Measurements from ENCODE around the gene RAB11FIP3.
A peak's percentile ranks its signal among the peaks of the same experiment; 100 is the strongest.

RAB11FIP3 gene

GRCh38 chr16:426906-427249, 1.4 kb downstream of the RAB11FIP3 start:
- Histone ChIP-seq H3K4me3 (ENCODE audit: extremely low read depth, insufficient read depth, low read length, poor library complexity, severe bottlenecking) (peak overlapping the region; percentile 72), H3K4me1 (ENCODE audit: control insufficient read depth, insufficient read depth, low read length, poor library complexity, severe bottlenecking) (peaks cover 19% of the 10 kb centered on the region), H3K27ac (ENCODE audit: low read depth, low read length, severe bottlenecking) (no peak overlapping the region), H3K36me3 (ENCODE audit: control insufficient read depth, insufficient read depth, low read length) (peaks cover 11% of the 10 kb centered on the region), H3K9me3 (ENCODE audit: control insufficient read depth, low read length) (no peaks in the 10 kb centered on the region)
- WGBS, 2 experiments (ENCODE audit: insufficient coverage in 2 of 2) = 18 to 20% methylated on average over 8 to 9 of the region's 13 CpGs

- 82 to 90% methylated on average over 5 to 8 of the region's 10 CpGs for WGBS, 2 experiments (ENCODE audit: insufficient coverage in 2 of 2)
- Histone ChIP-seq H3K9me3 (ENCODE audit: control insufficient read depth, low read length) (no peaks in the 10 kb centered on the region), H3K4me1 (ENCODE audit: control insufficient read depth, insufficient read depth, low read length, poor library complexity, severe bottlenecking) (peaks cover 19% of the 10 kb centered on the region), H3K4me3 (ENCODE audit: extremely low read depth, insufficient read depth, low read length, poor library complexity, severe bottlenecking) (peak overlapping the region; percentile 72), H3K36me3 (ENCODE audit: control insufficient read depth, insufficient read depth, low read length) (peaks cover 11% of the 10 kb centered on the region), H3K27ac (ENCODE audit: low read depth, low read length, severe bottlenecking) (no peak overlapping the region)
Measured at GRCh38 chr16:427250-427649, 1.8 kb downstream of the RAB11FIP3 start.

- 97 to 98% methylated on average over 7 of the region's 7 CpGs for WGBS, 2 experiments (ENCODE audit: insufficient coverage in 2 of 2)
- H3K9me3 ChIP-seq (ENCODE audit: control insufficient read depth, low read length) = no peaks in the 10 kb centered on the region
- no peak overlapping the region for H3K27ac ChIP-seq (ENCODE audit: low read depth, low read length, severe bottlenecking)
- H3K36me3 ChIP-seq (ENCODE audit: control insufficient read depth, insufficient read depth, low read length) = peaks cover 21% of the 10 kb centered on the region
- H3K4me3 ChIP-seq (ENCODE audit: extremely low read depth, insufficient read depth, low read length, poor library complexity, severe bottlenecking) = no peak overlapping the region
- peaks cover 8% of the 10 kb centered on the region for H3K4me1 ChIP-seq (ENCODE audit: control insufficient read depth, insufficient read depth, low read length, poor library complexity, severe bottlenecking)
Measured at GRCh38 chr16:430904-431303, 5.5 kb downstream of the RAB11FIP3 start.

- Histone ChIP-seq H3K4me1 (ENCODE audit: control insufficient read depth, insufficient read depth, low read length, poor library complexity, severe bottlenecking) (peaks cover 8% of the 10 kb centered on the region), H3K36me3 (ENCODE audit: control insufficient read depth, insufficient read depth, low read length) (peaks cover 13% of the 10 kb centered on the region), H3K9me3 (ENCODE audit: control insufficient read depth, low read length) (no peaks in the 10 kb centered on the region), H3K4me3 (ENCODE audit: extremely low read depth, insufficient read depth, low read length, poor library complexity, severe bottlenecking) (no peak overlapping the region), H3K27ac (ENCODE audit: low read depth, low read length, severe bottlenecking) (no peak overlapping the region)
- whole genome bisulfite sequencing, 2 experiments (ENCODE audit: insufficient coverage in 2 of 2) = 96 to 98% methylated on average over 4 to 6 of the region's 6 CpGs
Measured at GRCh38 chr16:440627-441026, 15.2 kb downstream of the RAB11FIP3 start.

- Histone ChIP-seq H3K9me3 (ENCODE audit: control insufficient read depth, low read length) (no peaks in the 10 kb centered on the region), H3K27ac (ENCODE audit: low read depth, low read length, severe bottlenecking) (no peak overlapping the region), H3K4me3 (ENCODE audit: extremely low read depth, insufficient read depth, low read length, poor library complexity, severe bottlenecking) (no peak overlapping the region), H3K36me3 (ENCODE audit: control insufficient read depth, insufficient read depth, low read length) (peaks cover 13% of the 10 kb centered on the region), H3K4me1 (ENCODE audit: control insufficient read depth, insufficient read depth, low read length, poor library complexity, severe bottlenecking) (peaks cover 8% of the 10 kb centered on the region)
- WGBS, 2 experiments (ENCODE audit: insufficient coverage in 2 of 2) = 97% methylated on average over 4 to 5 of the region's 6 CpGs
Measured at GRCh38 chr16:441447-441846, 16.0 kb downstream of the RAB11FIP3 start.

GRCh38 chr16:442976-443375, 17.5 kb downstream of the RAB11FIP3 start:
- Histone ChIP-seq H3K36me3 (ENCODE audit: control insufficient read depth, insufficient read depth, low read length) (peaks cover 13% of the 10 kb centered on the region), H3K4me3 (ENCODE audit: extremely low read depth, insufficient read depth, low read length, poor library complexity, severe bottlenecking) (no peak overlapping the region), H3K9me3 (ENCODE audit: control insufficient read depth, low read length) (no peaks in the 10 kb centered on the region), H3K27ac (ENCODE audit: low read depth, low read length, severe bottlenecking) (no peak overlapping the region), H3K4me1 (ENCODE audit: control insufficient read depth, insufficient read depth, low read length, poor library complexity, severe bottlenecking) (peaks cover 8% of the 10 kb centered on the region)
- WGBS, 2 experiments (ENCODE audit: insufficient coverage in 2 of 2) = 80 to 96% methylated on average over 1 to 4 of the region's 6 CpGs

GRCh38 chr16:444027-444426, 18.6 kb downstream of the RAB11FIP3 start:
- WGBS, 2 experiments (ENCODE audit: insufficient coverage in 2 of 2) = 95 to 100% methylated on average over 7 to 9 of the region's 10 CpGs
- Histone ChIP-seq H3K4me1 (ENCODE audit: control insufficient read depth, insufficient read depth, low read length, poor library complexity, severe bottlenecking) (peaks cover 8% of the 10 kb centered on the region), H3K36me3 (ENCODE audit: control insufficient read depth, insufficient read depth, low read length) (peaks cover 13% of the 10 kb centered on the region), H3K9me3 (ENCODE audit: control insufficient read depth, low read length) (no peaks in the 10 kb centered on the region), H3K27ac (ENCODE audit: low read depth, low read length, severe bottlenecking) (no peak overlapping the region), H3K4me3 (ENCODE audit: extremely low read depth, insufficient read depth, low read length, poor library complexity, severe bottlenecking) (no peak overlapping the region)

GRCh38 chr16:445566-445965, 20.1 kb downstream of the RAB11FIP3 start:
- 95% methylated on average over 3 of the region's 4 CpGs for WGBS, 2 experiments (ENCODE audit: insufficient coverage in 2 of 2)

GRCh38 chr16:450385-450784, 24.9 kb downstream of the RAB11FIP3 start:
- H3K27ac ChIP-seq (ENCODE audit: low read depth, low read length, severe bottlenecking) = no peak overlapping the region
- no peak overlapping the region for H3K4me3 ChIP-seq (ENCODE audit: extremely low read depth, insufficient read depth, low read length, poor library complexity, severe bottlenecking)
- 86 to 100% methylated on average over 2 to 5 of the region's 8 CpGs for WGBS, 2 experiments (ENCODE audit: insufficient coverage in 2 of 2)
- peaks cover 3% of the 10 kb centered on the region for H3K36me3 ChIP-seq (ENCODE audit: control insufficient read depth, insufficient read depth, low read length)
- no peaks in the 10 kb centered on the region for H3K4me1 ChIP-seq (ENCODE audit: control insufficient read depth, insufficient read depth, low read length, poor library complexity, severe bottlenecking)
- H3K9me3 ChIP-seq (ENCODE audit: control insufficient read depth, low read length) = no peaks in the 10 kb centered on the region

More at GRCh38 chr16:445566-445965, 20.1 kb downstream of the RAB11FIP3 start:
- Histone ChIP-seq H3K4me3 (ENCODE audit: extremely low read depth, insufficient read depth, low read length, poor library complexity, severe bottlenecking) (no peak overlapping the region), H3K9me3 (ENCODE audit: control insufficient read depth, low read length) (no peaks in the 10 kb centered on the region), H3K4me1 (ENCODE audit: control insufficient read depth, insufficient read depth, low read length, poor library complexity, severe bottlenecking) (peaks cover 8% of the 10 kb centered on the region), H3K27ac (ENCODE audit: low read depth, low read length, severe bottlenecking) (no peak overlapping the region), H3K36me3 (ENCODE audit: control insufficient read depth, insufficient read depth, low read length) (peaks cover 7% of the 10 kb centered on the region)

GRCh38 chr16:450785-451512, 25.5 kb downstream of the RAB11FIP3 start:
- Histone ChIP-seq H3K36me3 (ENCODE audit: control insufficient read depth, insufficient read depth, low read length) (peaks cover 3% of the 10 kb centered on the region), H3K9me3 (ENCODE audit: control insufficient read depth, low read length) (no peaks in the 10 kb centered on the region), H3K4me1 (ENCODE audit: control insufficient read depth, insufficient read depth, low read length, poor library complexity, severe bottlenecking) (no peaks in the 10 kb centered on the region), H3K27ac (ENCODE audit: low read depth, low read length, severe bottlenecking) (no peak overlapping the region), H3K4me3 (ENCODE audit: extremely low read depth, insufficient read depth, low read length, poor library complexity, severe bottlenecking) (no peak overlapping the region)
- WGBS, 2 experiments (ENCODE audit: insufficient coverage in 2 of 2) = 79 to 99% methylated on average over 7 of the region's 14 CpGs

- WGBS, 2 experiments (ENCODE audit: insufficient coverage in 2 of 2) = 94 to 95% methylated on average over 11 to 13 of the region's 13 CpGs
- H3K27ac ChIP-seq (ENCODE audit: low read depth, low read length, severe bottlenecking) = no peak overlapping the region
Measured at GRCh38 chr16:454397-454940, 29.0 kb downstream of the RAB11FIP3 start.

More at GRCh38 chr16:454397-454940, 29.0 kb downstream of the RAB11FIP3 start:
- Histone ChIP-seq H3K36me3 (ENCODE audit: control insufficient read depth, insufficient read depth, low read length) (peaks cover 3% of the 10 kb centered on the region), H3K4me3 (ENCODE audit: extremely low read depth, insufficient read depth, low read length, poor library complexity, severe bottlenecking) (no peak overlapping the region), H3K4me1 (ENCODE audit: control insufficient read depth, insufficient read depth, low read length, poor library complexity, severe bottlenecking) (peaks cover 7% of the 10 kb centered on the region), H3K9me3 (ENCODE audit: control insufficient read depth, low read length) (no peaks in the 10 kb centered on the region)
